ENCODE results near the gene PRMT2.

Gene PRMT2

GRCh38 chr21:46597896-46598343 lies 37.6 kb upstream of the PRMT2 start:
- H3K4me3 ChIP-seq (replicated peaks; ENCODE audit: insufficient read depth, low read length), result no peak overlapping the region
- peak in 1 of 2 experiments; percentile 15 for DNase-seq (ENCODE audit: low read depth in 1 of 2, low spot score in 1 of 2)
- TF ChIP-seq POLR2AphosphoS5 (IDR thresholded peaks at IDR 0.05; ENCODE audit: low read depth) (no peak), GABPA (IDR thresholded peaks at IDR 0.05; ENCODE audit: low read depth) (no peak), REST (IDR thresholded peaks at IDR 0.05; ENCODE audit: insufficient replicate concordance, low read depth) (no peak), SPI1 (IDR thresholded peaks at IDR 0.05; ENCODE audit: borderline replicate concordance, low read depth) (peak; percentile 49; the same call in 1 of the 2 replicates)
- TF ChIP-seq, protein P1, sequence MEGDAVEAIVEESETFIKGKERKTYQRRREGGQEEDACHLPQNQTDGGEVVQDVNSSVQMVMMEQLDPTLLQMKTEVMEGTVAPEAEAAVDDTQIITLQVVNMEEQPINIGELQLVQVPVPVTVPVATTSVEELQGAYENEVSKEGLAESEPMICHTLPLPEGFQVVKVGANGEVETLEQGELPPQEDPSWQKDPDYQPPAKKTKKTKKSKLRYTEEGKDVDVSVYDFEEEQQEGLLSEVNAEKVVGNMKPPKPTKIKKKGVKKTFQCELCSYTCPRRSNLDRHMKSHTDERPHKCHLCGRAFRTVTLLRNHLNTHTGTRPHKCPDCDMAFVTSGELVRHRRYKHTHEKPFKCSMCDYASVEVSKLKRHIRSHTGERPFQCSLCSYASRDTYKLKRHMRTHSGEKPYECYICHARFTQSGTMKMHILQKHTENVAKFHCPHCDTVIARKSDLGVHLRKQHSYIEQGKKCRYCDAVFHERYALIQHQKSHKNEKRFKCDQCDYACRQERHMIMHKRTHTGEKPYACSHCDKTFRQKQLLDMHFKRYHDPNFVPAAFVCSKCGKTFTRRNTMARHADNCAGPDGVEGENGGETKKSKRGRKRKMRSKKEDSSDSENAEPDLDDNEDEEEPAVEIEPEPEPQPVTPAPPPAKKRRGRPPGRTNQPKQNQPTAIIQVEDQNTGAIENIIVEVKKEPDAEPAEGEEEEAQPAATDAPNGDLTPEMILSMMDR (IDR thresholded peaks at IDR 0.05; ENCODE audit: insufficient read depth, low read length), result no peak
- no peaks in the 10 kb centered on the region for H3K27me3 ChIP-seq (ENCODE audit: insufficient read depth, poor library complexity, severe bottlenecking)
- no peak overlapping the region for H3K27ac ChIP-seq (replicated peaks)

DNA sequence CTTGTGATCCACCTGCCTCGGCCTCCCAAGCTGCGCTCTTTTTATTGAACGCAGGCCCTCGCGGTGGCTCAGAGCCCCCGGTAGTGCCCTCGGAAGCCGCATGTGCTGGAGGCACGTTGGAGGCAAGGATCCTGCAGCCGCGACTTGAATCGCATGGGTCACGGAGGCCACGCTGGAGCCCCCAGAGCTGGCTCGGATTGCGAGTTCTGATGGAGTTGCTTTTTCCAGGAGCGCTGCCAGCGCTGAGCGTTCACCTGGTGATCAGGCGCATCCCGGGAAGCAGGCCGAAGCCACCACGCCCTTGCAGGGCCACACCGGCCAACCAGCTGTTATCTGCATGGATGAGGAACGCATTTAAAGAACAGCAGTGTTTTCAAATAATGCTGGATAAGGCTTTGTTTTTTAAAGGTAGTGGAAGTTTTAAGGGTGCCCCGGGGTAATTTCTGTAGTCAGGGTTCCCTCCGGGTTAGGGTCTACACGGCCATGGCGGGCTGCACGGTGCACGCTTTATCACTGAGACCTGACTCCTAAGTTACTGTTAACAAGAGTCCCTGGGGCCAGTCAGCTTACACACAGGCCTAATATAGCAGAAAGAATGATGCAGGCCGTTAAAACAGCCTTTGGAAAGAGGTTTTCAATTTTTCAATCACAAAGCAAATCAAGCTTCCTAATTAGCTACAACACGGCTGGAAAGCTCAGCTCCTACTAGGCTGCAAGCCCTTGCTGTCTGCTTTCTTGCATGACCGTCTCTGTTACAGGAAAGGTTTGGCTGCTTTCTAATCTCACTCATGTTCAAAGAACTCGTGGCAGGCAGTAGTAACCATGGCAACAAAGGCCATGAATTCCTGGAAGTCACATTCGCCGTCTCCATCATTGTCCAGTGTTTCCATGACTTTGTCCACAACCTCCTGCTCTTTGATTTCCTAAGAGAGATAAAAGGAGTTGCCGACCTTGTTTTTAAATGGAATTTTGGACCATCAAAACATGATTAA lies 36.6 kb upstream of the PRMT2 start:
- Histone ChIP-seq H3K4me3 (replicated peaks; ENCODE audit: insufficient read depth, low read length) (no peak overlapping the region), H3K27ac (replicated peaks) (no peak overlapping the region), H3K27me3 (ENCODE audit: insufficient read depth, poor library complexity, severe bottlenecking) (no peaks in the 10 kb centered on the region)
- no peak for TF ChIP-seq POLR2AphosphoS5 (IDR thresholded peaks at IDR 0.05; ENCODE audit: low read depth)
- no peak for DNase-seq (ENCODE audit: low read depth in 1 of 2, low spot score in 1 of 2)

- Histone ChIP-seq H3K4me3 (replicated peaks; ENCODE audit: insufficient read depth, low read length) (no peak overlapping the region), H3K27ac (replicated peaks) (no peak overlapping the region), H3K27me3 (ENCODE audit: insufficient read depth, poor library complexity, severe bottlenecking) (no peaks in the 10 kb centered on the region)
- DNase-seq (ENCODE audit: low read depth in 1 of 2, low spot score in 1 of 2), result no peak
- TF ChIP-seq REST (IDR thresholded peaks at IDR 0.05; ENCODE audit: insufficient replicate concordance, low read depth) (no peak), GABPA (IDR thresholded peaks at IDR 0.05; ENCODE audit: low read depth) (no peak), SPI1 (IDR thresholded peaks at IDR 0.05; ENCODE audit: borderline replicate concordance, low read depth) (no peak), POLR2AphosphoS5 (IDR thresholded peaks at IDR 0.05; ENCODE audit: low read depth) (no peak)
- TF ChIP-seq, protein P1 (IDR thresholded peaks at IDR 0.05; ENCODE audit: insufficient read depth, low read length), result no peak
These were observed 35.2 kb upstream of the PRMT2 start for GRCh38 chr21:46600305-46600704.

GRCh38 chr21:46600978-46601377 lies 34.5 kb upstream of the PRMT2 start:
- DNase-seq (ENCODE audit: low read depth in 1 of 2, low spot score in 1 of 2), result no peak
- TF ChIP-seq POLR2AphosphoS5 (IDR thresholded peaks at IDR 0.05; ENCODE audit: low read depth) (no peak), SPI1 (IDR thresholded peaks at IDR 0.05; ENCODE audit: borderline replicate concordance, low read depth) (no peak), REST (IDR thresholded peaks at IDR 0.05; ENCODE audit: insufficient replicate concordance, low read depth) (no peak), GABPA (IDR thresholded peaks at IDR 0.05; ENCODE audit: low read depth) (no peak)
- TF ChIP-seq, protein P1 (IDR thresholded peaks at IDR 0.05; ENCODE audit: insufficient read depth, low read length), result no peak

More at GRCh38 chr21:46600978-46601377, 34.5 kb upstream of the PRMT2 start:
- Histone ChIP-seq H3K4me3 (replicated peaks; ENCODE audit: insufficient read depth, low read length) (no peak overlapping the region), H3K27ac (replicated peaks) (no peak overlapping the region), H3K27me3 (ENCODE audit: insufficient read depth, poor library complexity, severe bottlenecking) (no peaks in the 10 kb centered on the region)
